HFF-Myc (cell line): ENCODE results near the gene CCDC157.

Source experiments
- DNase-seq: peaks from one replicate; pipeline ENCODE4 v3.0.0-alpha.2; 2011; ENCODE audit warnings: low read depth; ENCODE audit errors: extremely low read depth
- H3K4me3 ChIP-seq: replicated peaks from 2 replicates; pipeline ENCODE4 v1.5.1; 2011; ENCODE audit warnings: low read depth, mild to moderate bottlenecking, control low read depth, low read length
- TF ChIP-seq, protein P1 (sequence below): IDR thresholded peaks from 2 replicates; pipeline ENCODE4 v1.5.1; 2012; ENCODE audit warnings: mild to moderate bottlenecking, low read depth, low read length, control low read depth; ENCODE audit errors: missing control alignments

Gene CCDC157

DNA sequence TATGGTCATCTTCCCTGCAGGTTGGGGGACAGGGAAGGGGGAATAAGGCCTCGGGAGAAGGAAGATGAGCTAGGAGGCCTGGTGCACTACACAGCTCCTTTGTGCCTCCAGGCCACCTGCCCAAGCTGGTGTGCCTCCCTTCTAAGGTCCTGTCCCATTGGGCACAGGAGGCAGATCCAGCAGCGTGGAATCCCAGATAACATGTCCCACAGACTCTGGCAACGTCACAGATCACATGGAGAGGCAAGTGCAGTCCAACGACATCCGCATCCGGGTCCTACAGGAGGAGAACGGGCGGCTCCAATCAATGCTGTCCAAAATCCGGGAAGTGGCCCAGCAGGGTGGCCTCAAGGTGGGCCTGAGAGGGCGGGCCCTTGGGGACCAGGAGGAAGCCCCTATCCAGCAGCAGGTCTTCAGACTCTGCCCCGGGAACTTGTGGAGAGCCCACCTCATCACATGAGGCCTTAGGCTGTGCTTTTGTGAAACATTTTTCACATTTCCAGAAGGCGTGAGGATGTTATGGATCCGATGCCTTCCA is 18.6 kb downstream of the CCDC157 start:
- TF ChIP-seq, protein P1, sequence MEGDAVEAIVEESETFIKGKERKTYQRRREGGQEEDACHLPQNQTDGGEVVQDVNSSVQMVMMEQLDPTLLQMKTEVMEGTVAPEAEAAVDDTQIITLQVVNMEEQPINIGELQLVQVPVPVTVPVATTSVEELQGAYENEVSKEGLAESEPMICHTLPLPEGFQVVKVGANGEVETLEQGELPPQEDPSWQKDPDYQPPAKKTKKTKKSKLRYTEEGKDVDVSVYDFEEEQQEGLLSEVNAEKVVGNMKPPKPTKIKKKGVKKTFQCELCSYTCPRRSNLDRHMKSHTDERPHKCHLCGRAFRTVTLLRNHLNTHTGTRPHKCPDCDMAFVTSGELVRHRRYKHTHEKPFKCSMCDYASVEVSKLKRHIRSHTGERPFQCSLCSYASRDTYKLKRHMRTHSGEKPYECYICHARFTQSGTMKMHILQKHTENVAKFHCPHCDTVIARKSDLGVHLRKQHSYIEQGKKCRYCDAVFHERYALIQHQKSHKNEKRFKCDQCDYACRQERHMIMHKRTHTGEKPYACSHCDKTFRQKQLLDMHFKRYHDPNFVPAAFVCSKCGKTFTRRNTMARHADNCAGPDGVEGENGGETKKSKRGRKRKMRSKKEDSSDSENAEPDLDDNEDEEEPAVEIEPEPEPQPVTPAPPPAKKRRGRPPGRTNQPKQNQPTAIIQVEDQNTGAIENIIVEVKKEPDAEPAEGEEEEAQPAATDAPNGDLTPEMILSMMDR: no peak
- no peak for DNase-seq
- no peak overlapping the region for H3K4me3 ChIP-seq

DNA sequence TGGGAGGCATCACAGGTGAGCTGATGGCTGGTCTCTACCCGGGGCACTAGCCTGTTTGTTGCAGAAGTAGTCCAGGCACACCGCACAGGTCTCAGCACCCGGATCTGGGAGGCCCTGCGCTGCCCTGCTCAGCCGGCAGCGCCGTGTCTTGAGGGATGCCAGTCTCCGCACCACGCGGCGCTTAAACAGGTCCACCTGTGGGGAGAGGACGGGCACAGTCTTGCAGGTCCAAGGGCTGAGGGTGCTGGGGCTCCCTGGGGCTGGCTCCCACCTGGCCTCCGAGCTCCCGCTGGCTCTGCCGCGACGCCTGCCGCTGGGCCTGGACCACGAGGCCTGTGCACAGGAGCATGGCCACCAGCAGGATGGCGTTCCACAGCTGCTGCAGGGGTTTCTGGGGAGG is 23.2 kb downstream of the CCDC157 start:
- DNase-seq: no peak
- TF ChIP-seq, protein P1: no peak
- H3K4me3 ChIP-seq: no peak overlapping the region

DNA sequence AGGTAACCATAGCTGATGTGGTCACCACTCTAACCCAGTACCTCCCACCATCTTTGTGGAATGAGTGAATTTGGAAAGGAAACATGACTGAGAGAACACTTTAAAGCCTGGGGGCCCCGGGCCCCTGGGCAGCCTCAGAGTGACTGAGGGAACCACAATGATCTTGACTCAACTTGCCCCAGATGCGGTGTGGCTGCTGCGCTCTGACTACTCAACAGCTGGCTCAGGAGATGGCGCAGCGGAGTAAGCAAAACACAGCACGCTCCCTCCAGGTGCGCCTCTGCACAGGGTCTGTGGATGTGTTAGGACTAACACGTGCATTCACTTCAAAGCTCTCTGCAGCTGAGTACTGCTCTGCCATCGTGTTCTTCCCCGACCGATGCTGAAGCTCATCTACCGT is 24.5 kb downstream of the CCDC157 start:
- DNase-seq: no peak
- H3K4me3 ChIP-seq: no peak overlapping the region
- TF ChIP-seq, protein P1: no peak

DNA sequence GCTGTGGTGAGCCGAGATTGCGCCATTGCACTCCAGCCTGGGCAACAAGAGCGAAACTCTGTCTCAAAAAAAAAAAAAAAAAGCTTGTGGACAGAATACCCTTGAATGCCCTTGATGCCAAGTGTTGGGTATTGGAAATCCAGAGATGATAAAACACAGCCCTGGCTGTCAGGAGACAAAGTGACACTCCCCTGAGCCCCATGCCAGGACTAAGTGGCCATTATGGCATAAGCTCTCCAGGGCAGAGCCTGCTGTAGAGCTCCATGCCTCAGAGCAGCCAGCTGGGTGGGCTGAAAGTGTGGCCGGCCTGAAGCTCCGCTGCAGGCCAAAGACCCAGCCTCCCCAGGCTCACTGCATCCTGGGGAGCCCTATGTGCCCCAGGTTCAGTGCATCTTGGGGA is 25.5 kb downstream of the CCDC157 start:
- TF ChIP-seq, protein P1: no peak
- DNase-seq: no peak
- H3K4me3 ChIP-seq: no peak overlapping the region

DNA sequence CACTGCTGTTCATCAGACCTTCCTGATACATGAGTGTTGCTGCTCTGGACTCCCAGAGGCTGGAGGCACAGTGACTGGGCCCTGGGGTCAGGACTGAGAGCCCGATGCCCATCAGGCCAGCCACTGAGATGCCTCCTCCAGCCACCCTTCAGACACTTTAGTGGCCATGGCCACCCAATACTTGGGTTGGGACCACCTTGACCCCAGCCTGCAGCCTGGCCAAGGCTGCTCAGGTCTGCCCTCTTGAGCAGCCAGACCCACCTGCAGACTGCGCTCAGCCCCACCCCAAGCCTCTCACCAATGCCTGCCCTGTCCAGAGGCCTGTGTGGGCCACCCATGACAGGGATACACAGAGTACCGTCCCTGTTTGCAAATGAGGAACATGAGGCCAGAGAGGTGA is 26.3 kb downstream of the CCDC157 start:
- DNase-seq: no peak
- TF ChIP-seq, protein P1: no peak
- H3K4me3 ChIP-seq: no peak overlapping the region

DNA sequence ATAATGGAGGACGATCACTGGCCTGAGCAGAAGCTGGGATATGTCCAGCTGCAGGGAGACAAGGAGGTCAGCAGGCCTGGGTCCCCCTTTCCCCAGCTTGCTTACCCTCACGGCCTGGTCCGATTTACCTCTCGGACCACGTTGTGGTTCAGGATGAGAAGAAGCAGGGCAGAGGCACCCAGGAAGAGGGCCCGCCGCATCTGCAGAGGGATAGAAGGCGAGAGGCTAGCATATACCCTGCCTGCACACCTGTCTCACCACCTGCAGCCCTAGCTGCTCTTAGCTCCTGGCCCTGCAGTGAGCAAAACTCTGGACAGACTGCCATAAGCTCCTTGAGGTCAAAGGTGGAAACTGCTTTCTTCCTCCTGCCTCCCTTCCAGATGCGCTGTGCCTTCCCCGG is 29.1 kb downstream of the CCDC157 start:
- no peak overlapping the region for H3K4me3 ChIP-seq
- TF ChIP-seq, protein P1: no peak

DNA sequence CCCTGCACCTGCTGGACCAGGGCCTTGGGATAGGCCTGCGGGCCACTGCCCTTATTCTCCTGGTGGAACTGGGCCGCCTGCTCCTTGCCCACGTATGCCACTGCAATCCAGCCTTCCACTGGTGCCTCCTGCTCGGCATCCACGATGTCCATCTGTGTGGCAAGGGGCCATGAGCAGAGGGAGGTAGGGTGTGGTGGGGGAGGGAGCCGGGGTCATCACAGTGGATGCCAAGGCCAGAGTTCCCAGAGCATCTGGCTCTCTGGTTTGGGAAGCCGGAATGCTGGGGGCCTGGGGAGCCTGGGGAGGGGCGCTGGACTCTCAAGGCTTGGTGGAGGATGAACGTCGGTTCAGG is 29.8 kb downstream of the CCDC157 start:
- peak overlapping the region; percentile 51 for H3K4me3 ChIP-seq
- TF ChIP-seq, protein P1: no peak
- no peak for DNase-seq

More for the DNA sequence above, 29.1 kb downstream of the CCDC157 start:
- no peak for DNase-seq
